Measurements from ENCODE around the gene RBM4B. TPM values are rescaled to one million over a fixed set of nuclear protein-coding genes. Genes with fewer than 3 reads are reported as not detected.

Gene RBM4B
- total RNA-seq, 1 donor from 2014 or later, result 34.4 TPM

- Mint-ChIP-seq H3K9me3 (no peaks in the 10 kb centered on the region), H3K27me3 (no peaks in the 10 kb centered on the region), H3K4me1 (no peaks in the 10 kb centered on the region), H3K36me3 (ENCODE audit: low read depth) (no peaks in the 10 kb centered on the region), H3K4me3 (no peak overlapping the region), H3K27ac (no peak overlapping the region)
- intact Hi-C loops (cut with micrococcal nuclease), result no loop called here
- ATAC-seq (ENCODE audit: low read depth) (no peak), DNase-seq (no peak)
- ChIA-PET POLR2A (no interaction called here), CTCF (no interaction called here)
- TF ChIP-seq, protein P1, sequence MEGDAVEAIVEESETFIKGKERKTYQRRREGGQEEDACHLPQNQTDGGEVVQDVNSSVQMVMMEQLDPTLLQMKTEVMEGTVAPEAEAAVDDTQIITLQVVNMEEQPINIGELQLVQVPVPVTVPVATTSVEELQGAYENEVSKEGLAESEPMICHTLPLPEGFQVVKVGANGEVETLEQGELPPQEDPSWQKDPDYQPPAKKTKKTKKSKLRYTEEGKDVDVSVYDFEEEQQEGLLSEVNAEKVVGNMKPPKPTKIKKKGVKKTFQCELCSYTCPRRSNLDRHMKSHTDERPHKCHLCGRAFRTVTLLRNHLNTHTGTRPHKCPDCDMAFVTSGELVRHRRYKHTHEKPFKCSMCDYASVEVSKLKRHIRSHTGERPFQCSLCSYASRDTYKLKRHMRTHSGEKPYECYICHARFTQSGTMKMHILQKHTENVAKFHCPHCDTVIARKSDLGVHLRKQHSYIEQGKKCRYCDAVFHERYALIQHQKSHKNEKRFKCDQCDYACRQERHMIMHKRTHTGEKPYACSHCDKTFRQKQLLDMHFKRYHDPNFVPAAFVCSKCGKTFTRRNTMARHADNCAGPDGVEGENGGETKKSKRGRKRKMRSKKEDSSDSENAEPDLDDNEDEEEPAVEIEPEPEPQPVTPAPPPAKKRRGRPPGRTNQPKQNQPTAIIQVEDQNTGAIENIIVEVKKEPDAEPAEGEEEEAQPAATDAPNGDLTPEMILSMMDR (IDR thresholded peaks at IDR 0.05), result no peak
These were observed 29.8 kb upstream of the RBM4B start for GRCh38 chr11:66707486-66707885.

- ChIA-PET POLR2A (no interaction called here), CTCF (no interaction called here)
- ATAC-seq (ENCODE audit: low read depth), result no peak
- intact Hi-C loops (cut with micrococcal nuclease), result no loop called here
- Mint-ChIP-seq H3K36me3 (ENCODE audit: low read depth) (no peaks in the 10 kb centered on the region), H3K27me3 (no peaks in the 10 kb centered on the region), H3K4me3 (no peak overlapping the region), H3K4me1 (no peaks in the 10 kb centered on the region), H3K27ac (no peak overlapping the region), H3K9me3 (no peaks in the 10 kb centered on the region)
- DNase-seq, result no peak
- TF ChIP-seq, protein P1 (IDR thresholded peaks at IDR 0.05), result no peak
These were observed 29.3 kb upstream of the RBM4B start for GRCh38 chr11:66706989-66707388.

DNA sequence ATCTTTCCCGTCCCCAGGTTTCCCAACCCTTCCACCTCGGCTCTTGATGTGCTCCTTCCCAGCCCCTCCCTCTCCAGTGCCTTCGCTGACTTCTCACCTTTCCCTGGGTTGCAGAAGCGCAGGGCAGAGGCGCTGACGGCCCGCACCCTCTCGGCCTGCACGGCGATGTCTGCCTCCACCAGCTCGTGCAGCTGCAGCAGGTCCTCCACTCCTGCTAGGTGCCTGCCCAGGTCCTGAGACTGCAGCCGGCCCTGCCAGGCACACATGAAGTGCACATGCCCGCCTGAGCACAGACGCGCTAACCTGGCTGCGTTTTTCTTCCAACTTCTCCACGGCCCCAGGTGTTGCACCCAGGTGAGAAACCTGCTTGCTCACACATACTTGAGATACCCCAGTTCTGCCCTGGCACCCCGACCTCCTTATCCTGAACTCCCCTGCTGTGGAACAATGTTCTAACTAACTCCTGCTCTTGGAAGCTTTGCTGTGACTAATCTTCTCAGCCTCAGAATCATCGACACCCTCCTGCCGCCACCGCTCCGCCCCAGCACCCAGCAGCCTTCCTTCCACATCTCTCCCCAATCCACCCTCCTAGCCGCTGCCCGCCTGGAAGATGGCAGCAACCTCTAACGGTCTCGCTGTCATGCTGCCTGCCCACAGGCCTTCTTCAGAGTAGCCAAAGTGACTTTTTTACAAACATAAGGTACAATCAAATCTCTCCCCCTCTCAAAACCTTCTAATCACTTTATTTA is 28.1 kb upstream of the RBM4B start:
- Mint-ChIP-seq H3K27me3 (no peaks in the 10 kb centered on the region), H3K27ac (no peak overlapping the region), H3K36me3 (ENCODE audit: low read depth) (no peaks in the 10 kb centered on the region), H3K9me3 (no peaks in the 10 kb centered on the region), H3K4me3 (no peak overlapping the region), H3K4me1 (no peaks in the 10 kb centered on the region)
- DNase-seq, result no peak
- no peak for ATAC-seq (ENCODE audit: low read depth)
- ChIA-PET CTCF (no interaction called here), POLR2A (no interaction called here)
- TF ChIP-seq, protein P1 (IDR thresholded peaks at IDR 0.05), result no peak
- intact Hi-C loops (cut with micrococcal nuclease), result no loop called here

- H3K4me1 Mint-ChIP-seq, result no peaks in the 10 kb centered on the region
These were observed 27.1 kb upstream of the RBM4B start for GRCh38 chr11:66704659-66705360.

More at GRCh38 chr11:66704659-66705360, 27.1 kb upstream of the RBM4B start:
- DNase-seq, result no peak
- H3K4me3 Mint-ChIP-seq, result no peak overlapping the region
- H3K27me3 Mint-ChIP-seq, result no peaks in the 10 kb centered on the region
- CTCF ChIA-PET, result no interaction called here
- TF ChIP-seq, protein P1 (IDR thresholded peaks at IDR 0.05), result no peak
- H3K27ac Mint-ChIP-seq, result no peak overlapping the region
- ATAC-seq (ENCODE audit: low read depth), result no peak
- no peaks in the 10 kb centered on the region for H3K36me3 Mint-ChIP-seq (ENCODE audit: low read depth)
- no peaks in the 10 kb centered on the region for H3K9me3 Mint-ChIP-seq
- POLR2A ChIA-PET, result no interaction called here
- intact Hi-C loops (cut with micrococcal nuclease), result no loop called here

Data from activated B cell treated with CpG ODN at 0.5 μM for 24 hours (primary cell).